Measurements from ENCODE around the gene KCNQ1OT1.

KCNQ1OT1 gene

GRCh38 chr11:2570841-2571597 lies 128.8 kb downstream of the KCNQ1OT1 start:
- no peak for DNase-seq (ENCODE audit: low read depth)

GRCh38 chr11:2570211-2570811 lies 129.5 kb downstream of the KCNQ1OT1 start:
- DNase-seq (ENCODE audit: low read depth), result no peak

GRCh38 chr11:2569731-2570210 lies 130.0 kb downstream of the KCNQ1OT1 start:
- no peak for DNase-seq (ENCODE audit: low read depth)

DNA sequence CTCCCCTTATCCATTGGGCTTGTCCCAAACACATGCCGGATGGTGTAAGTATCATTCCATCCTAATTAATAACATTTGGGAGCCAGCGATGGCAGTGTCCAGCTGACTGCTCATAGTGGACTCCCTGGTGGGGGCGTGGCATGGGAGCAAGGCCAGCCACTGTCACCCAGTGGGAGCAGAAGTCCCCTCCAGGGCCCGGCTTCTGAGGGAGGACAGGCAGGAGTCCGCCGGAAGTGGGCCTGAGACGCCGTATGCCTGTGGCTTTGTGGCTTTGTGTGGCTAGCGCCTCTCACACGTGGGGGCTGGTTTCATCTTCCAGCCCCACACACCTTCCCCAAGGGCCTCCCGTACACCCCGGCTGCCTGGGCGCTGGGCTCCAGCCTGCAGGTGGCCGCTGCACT lies 130.5 kb downstream of the KCNQ1OT1 start:
- peak; percentile 26 for DNase-seq (ENCODE audit: low read depth)

- DNase-seq (ENCODE audit: low read depth), result no peak
Observed at GRCh38 chr11:2567026-2567671, 132.6 kb downstream of the KCNQ1OT1 start.

GRCh38 chr11:2566223-2567025 lies 133.4 kb downstream of the KCNQ1OT1 start:
- DNase-seq (ENCODE audit: low read depth), result no peak

DNA sequence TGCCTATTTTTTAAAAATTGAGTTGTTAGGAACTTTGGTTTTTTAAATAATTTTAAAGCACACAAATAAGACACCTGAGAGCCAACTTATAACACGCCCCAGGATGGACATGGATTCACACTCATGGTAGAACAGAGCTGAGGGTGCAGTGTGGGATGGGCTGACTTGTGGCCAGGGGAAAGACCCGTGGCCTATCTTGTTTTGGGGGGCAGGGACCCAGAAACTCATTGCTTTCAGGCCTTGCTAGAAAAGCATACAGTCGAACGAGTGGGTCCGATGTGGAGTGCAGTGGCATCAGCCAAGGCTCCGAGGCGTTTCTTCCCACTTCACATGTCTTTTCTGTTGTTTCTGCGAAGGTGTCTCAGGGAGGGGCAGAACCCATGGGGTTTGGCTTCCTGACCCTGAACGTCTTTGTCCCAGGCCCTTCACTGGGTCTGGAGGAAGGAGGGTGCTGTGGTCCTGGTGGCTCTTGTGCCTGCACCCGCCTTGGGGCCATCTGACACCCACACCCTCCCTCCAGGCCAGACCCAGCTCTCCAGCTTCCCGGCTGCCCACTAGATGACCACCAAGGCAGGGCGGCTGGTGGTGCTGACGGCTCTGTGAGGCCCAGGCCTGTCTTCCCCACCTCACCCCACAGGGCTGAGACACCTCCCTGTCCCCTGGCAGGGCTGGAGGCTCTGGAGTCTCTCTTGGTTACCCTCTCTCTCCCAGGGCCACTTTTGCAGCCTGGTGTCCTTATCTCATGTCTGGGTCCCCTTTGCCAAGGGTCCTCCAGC lies 134.2 kb downstream of the KCNQ1OT1 start:
- no peak for DNase-seq (ENCODE audit: low read depth)

- DNase-seq (ENCODE audit: low read depth), result no peak
Observed at GRCh38 chr11:2564588-2565425, 135.0 kb downstream of the KCNQ1OT1 start.

GRCh38 chr11:2564008-2564530 lies 135.7 kb downstream of the KCNQ1OT1 start:
- no peak for DNase-seq (ENCODE audit: low read depth)

- no peak for DNase-seq (ENCODE audit: low read depth)
Observed at GRCh38 chr11:2563213-2564007, 136.4 kb downstream of the KCNQ1OT1 start.

DNA sequence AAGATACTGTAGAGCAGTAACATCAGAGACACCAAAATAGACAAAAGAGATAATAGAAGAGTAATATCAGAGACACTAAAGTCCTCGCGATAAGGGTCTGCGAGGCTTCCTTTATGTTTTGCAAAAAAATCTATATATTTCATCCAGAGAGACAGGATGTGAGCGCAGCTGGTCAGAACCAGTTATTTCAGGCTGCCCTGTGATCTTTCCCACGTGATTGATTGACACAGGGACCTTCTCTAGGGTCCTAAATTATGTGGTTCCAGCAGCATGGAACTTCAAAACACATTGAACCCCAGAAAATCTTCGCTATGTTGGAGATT lies 136.9 kb downstream of the KCNQ1OT1 start:
- DNase-seq (ENCODE audit: low read depth), result no peak

- no peak for DNase-seq (ENCODE audit: low read depth)
Observed at GRCh38 chr11:2561696-2562581, 137.9 kb downstream of the KCNQ1OT1 start.

DNA sequence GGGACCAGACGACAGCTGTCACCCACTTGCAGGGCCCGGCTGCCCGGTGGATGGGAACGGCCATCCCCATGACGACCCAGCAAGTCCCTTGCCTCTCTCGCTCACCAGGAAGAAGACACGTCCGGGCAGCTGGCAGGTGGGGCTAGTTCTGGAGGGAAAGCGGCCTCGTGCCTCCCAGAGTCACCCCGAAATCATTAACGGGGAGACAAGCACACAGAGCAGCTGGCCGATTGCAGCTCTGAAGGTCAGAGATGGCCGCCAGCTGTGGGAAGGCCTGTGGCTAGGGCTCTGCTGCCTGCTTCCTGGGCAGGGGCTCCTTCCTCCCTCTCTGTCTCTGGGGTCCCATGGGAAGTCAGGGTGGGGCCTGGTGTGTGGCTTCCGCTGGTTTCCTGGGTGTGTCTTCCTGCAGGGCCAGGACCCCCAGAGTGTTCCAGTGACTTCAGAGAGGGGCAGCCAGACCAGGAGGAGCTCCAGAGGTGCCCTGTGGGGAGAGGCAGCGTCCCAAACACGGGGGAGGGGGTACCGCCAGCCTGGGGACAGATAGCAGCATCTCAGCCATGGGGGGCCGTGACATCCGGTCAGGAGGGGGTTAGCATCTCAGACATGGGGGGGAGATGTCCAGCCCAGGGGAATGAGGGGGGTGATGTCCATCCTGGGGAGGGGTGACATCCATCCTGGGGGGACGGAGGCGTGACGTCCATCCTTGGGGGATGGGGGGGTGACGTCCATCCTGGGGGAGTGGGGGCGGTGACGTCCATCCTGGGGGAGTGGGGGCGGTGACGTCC lies 140.1 kb downstream of the KCNQ1OT1 start:
- no peak for DNase-seq (ENCODE audit: low read depth)

DNA sequence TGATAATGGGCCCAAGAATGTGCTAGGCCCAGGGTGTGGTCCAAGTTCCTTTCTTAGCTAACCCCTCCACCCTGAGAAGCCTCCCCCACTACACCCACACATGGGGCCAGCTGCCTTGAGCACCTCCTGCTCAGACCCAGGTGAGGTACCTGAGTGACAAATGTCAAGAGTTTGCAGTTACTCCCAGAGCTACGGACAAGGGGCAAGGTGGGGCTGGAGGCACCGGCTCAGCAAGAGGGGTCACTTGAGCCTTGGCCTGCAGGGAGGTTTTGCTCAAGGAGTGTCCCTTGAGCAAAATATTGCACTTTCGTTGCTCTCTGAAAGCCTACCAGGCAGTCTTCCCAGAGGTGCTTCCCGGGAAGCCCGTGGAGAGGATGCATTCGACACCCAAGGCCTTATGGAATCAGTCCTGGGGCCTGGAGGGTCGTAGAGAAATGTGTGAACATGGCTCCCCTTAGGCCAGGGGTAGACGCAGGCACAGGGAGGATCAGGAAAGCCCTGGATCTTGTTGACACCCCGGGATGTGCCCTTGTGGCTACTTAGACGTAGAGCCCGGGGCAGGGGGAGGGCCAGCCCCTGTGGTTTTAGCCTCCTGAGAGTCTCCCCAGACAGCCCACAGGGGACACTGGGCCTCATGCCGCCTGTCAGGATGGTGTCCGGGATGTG lies 140.8 kb downstream of the KCNQ1OT1 start:
- DNase-seq (ENCODE audit: low read depth), result no peak

GRCh38 chr11:2558397-2558796 lies 141.4 kb downstream of the KCNQ1OT1 start:
- DNase-seq (ENCODE audit: low read depth), result no peak

Data from GM04504 (cell line).